Testis (tissue), 3 donors: ENCODE results near the gene ANKRD12. TPM values are rescaled to one million over a fixed set of nuclear protein-coding genes. Genes with fewer than 3 reads are reported as not detected.

Experiments used
- DNase-seq: peaks from one replicate; pipeline ENCODE4 v3.0.0-alpha.2; 2019
- H3K27ac ChIP-seq, 2 donors: fragments of 200-600 bp; sonication (generic); one replicate each; pipeline ENCODE4 v1.5.1; 2019
- H3K27me3 ChIP-seq: fragments of 200-600 bp; sonication (generic); one replicate; pipeline ENCODE4 v1.5.1; 2019
- H3K36me3 ChIP-seq: fragments of 200-600 bp; sonication (generic); one replicate; pipeline ENCODE4 v1.5.1; 2017; ENCODE audit warnings: low read depth; ENCODE audit errors: missing control alignments
- H3K4me1 ChIP-seq: fragments of 200-600 bp; sonication (generic); one replicate; pipeline ENCODE4 v1.5.1; 2019
- H3K4me3 ChIP-seq, 2 donors: fragments of 200-600 bp; sonication (generic); one replicate each; pipeline ENCODE4 v1.5.1; 2017 to 2019
- H3K9me3 ChIP-seq: fragments of 200-600 bp; sonication (generic); one replicate; pipeline ENCODE4 v1.5.1; 2017
- CTCF ChIP-seq, 3 experiments: fragments of 450-650 bp in 2 of 3; fragments of 200-600 bp in 1 of 3; sonication (generic) in 1 of 3; IDR thresholded peaks; one replicate each; pipeline ENCODE4 v1.5.1; 2016 to 2019; ENCODE audit warnings: antibody characterized with exemption in 3 of 3, mild to moderate bottlenecking in 2 of 3, moderate library complexity in 1 of 3
- POLR2A ChIP-seq: fragments of 450-650 bp; IDR thresholded peaks from one replicate; pipeline ENCODE4 v1.6.1; 2017; ENCODE audit warnings: antibody characterized with exemption, mild to moderate bottlenecking, moderate library complexity
- WGBS, 2 donors: methylation state at CpG; one replicate each; pipeline ENCODE4 v1.1.5; 2018; 5-methylcytosine and 5-hydroxymethylcytosine counted together
- intact Hi-C: fragments of 100-400 bp; cut with DNase I; formaldehyde crosslinking; loops from one replicate; pipeline ENCODE4 v1.15.1; 2023; ENCODE audit warnings: low total_unique reads
- polyA plus RNA-seq: library from polyadenylated mRNA; stranded (reverse); fragments of 350-450 nt; fragmentation: Illumina TruSeq; extraction: RNeasy Lipid Tissue Mini Kit (QIAGEN cat#74804); gene quantifications from one replicate; pipeline ENCODE4 v1.2.3, GENCODE V29; 2014; ENCODE audit warnings: low read depth, low replicate concordance; ENCODE audit not compliant: insufficient read depth
- total RNA-seq, 2 donors: library from RNA; depleted of rRNA; stranded (reverse); fragments of >200 nt; gene quantifications; one replicate each; pipeline ENCODE4 v1.2.3, GENCODE V29; 2016

The ANKRD12 gene
- total and polyA plus RNA-seq, 3 donors from 2014 or later, result 4.5 to 59.7 (median 58.5) TPM

DNA sequence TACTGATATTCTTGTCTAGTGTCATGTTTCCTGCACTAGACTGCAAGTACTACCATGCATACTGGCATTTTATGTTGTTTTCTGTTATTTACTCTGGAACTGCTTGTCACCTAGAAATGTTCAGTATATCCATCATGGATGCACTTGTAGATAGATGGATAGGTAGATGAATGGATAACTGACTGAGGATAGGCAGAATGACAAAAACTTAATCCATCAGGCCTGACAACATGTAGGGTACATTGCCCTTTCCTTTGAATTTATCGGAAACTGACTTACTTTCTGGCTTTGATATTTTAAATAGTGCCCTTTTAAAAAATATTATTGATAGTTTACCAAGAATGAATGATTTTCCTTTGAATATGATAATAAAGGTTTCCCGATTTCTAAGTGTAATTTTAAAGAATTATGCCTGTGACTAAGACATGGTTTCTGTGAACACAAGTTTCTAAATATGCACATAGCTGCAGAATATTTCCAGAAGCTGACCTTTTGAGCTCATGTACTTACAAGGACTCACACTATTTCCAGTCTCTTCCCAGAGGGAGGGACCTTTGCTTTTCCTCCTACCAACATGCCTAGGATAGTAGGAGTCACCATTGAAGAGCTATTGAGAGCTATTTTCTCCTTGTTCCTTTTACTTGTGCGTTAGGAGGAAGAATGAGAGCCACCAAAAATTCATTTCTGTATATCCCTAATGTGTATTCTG, 81.3 kb downstream of the ANKRD12 start:
- H3K36me3 ChIP-seq, result no peaks in the 10 kb centered on the region
- H3K4me1 ChIP-seq, result no peaks in the 10 kb centered on the region
- intact Hi-C loops, result no loop called here

GRCh38 chr18:9221040-9221439, 84.5 kb downstream of the ANKRD12 start:
- Histone ChIP-seq H3K27ac (no peak overlapping the region), H3K27me3 (no peaks in the 10 kb centered on the region), H3K36me3 (no peaks in the 10 kb centered on the region), H3K4me3 (no peak overlapping the region), H3K9me3 (no peaks in the 10 kb centered on the region), H3K4me1 (no peaks in the 10 kb centered on the region)
- intact Hi-C loops, result no loop called here
- WGBS, 2 donors, result 83 to 92% methylated on average over 3 of the region's 3 CpGs
- DNase-seq, result no peak
- no peak for TF ChIP-seq CTCF (IDR thresholded peaks at IDR 0.05)
- TF ChIP-seq POLR2A, result no peak

More for the DNA sequence above, 81.3 kb downstream of the ANKRD12 start:
- Histone ChIP-seq H3K9me3 (no peaks in the 10 kb centered on the region), H3K4me3 (no peak overlapping the region), H3K27me3 (no peaks in the 10 kb centered on the region), H3K27ac (no peak overlapping the region)
- no peak for TF ChIP-seq POLR2A
- no peak for DNase-seq
- 79 to 87% methylated on average over 3 of the region's 3 CpGs for WGBS, 2 donors

DNA sequence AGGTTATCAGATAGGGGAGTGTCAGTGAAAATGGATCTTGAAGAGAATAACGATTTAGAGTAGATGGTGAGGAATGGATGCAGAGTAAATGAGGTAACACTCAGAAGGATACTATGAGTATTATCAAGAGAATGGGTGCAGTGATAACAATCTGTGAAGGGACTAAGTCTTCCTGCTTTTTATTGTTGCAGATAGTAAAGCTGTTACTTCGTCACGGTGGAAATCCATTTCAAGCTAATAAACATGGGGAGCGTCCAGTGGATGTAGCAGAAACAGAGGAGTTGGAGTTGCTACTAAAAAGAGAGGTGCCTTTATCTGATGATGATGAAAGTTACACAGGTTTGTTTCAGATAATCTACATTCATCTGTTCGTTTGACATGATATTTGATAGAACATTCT, 85.1 kb downstream of the ANKRD12 start:
- no peak overlapping the region for H3K4me3 ChIP-seq
- no peak for DNase-seq
- intact Hi-C loops, result no loop called here
- no peaks in the 10 kb centered on the region for H3K4me1 ChIP-seq
- H3K9me3 ChIP-seq, result no peaks in the 10 kb centered on the region
- TF ChIP-seq CTCF (IDR thresholded peaks at IDR 0.05) (no peak), POLR2A (no peak)
- H3K36me3 ChIP-seq, result no peaks in the 10 kb centered on the region
- no peaks in the 10 kb centered on the region for H3K27me3 ChIP-seq
- WGBS, 2 donors, result 81 to 89% methylated on average over 5 of the region's 5 CpGs
- H3K27ac ChIP-seq, result no peak overlapping the region

- Histone ChIP-seq H3K27ac (no peak overlapping the region), H3K27me3 (no peaks in the 10 kb centered on the region), H3K4me3 (no peak overlapping the region), H3K4me1 (no peaks in the 10 kb centered on the region), H3K36me3 (no peaks in the 10 kb centered on the region), H3K9me3 (no peaks in the 10 kb centered on the region)
- intact Hi-C loops, result no loop called here
- TF ChIP-seq CTCF (IDR thresholded peaks at IDR 0.05) (no peak), POLR2A (no peak)
- WGBS, 2 donors, result 90 to 97% methylated on average over 5 of the region's 5 CpGs
- DNase-seq, result no peak
Measured at GRCh38 chr18:9223356-9223755, 86.8 kb downstream of the ANKRD12 start.

GRCh38 chr18:9226463-9226862, 89.9 kb downstream of the ANKRD12 start:
- Histone ChIP-seq H3K27ac (no peak overlapping the region), H3K9me3 (no peaks in the 10 kb centered on the region), H3K4me3 (no peak overlapping the region), H3K27me3 (no peaks in the 10 kb centered on the region), H3K4me1 (no peaks in the 10 kb centered on the region), H3K36me3 (no peaks in the 10 kb centered on the region)
- DNase-seq, result no peak
- TF ChIP-seq CTCF (IDR thresholded peaks at IDR 0.05), result no peak
- no peak for TF ChIP-seq POLR2A
- intact Hi-C loops, result no loop called here
